Keratinocyte (primary cell): Measurements from ENCODE around the gene OR2S2. TPM values are rescaled to one million over a fixed set of nuclear protein-coding genes. Genes with fewer than 3 reads are reported as not detected.

Experiments
- DNase-seq: peaks from one replicate; pipeline ENCODE4 v3.0.0-alpha.2; 2011; ENCODE audit warnings: low read depth, missing footprints, low spot score
- FAIRE-seq: peaks from 2 replicates; lab custom pipeline; 2011; peaks lifted over from hg19 to GRCh38; lab: Jason Lieb, UNC
- H2AFZ ChIP-seq: 2 replicates; pipeline ENCODE4 v1.6.0; 2012; ENCODE audit warnings: low read length, control low read depth, inconsistent platforms; ENCODE audit not compliant: control insufficient read depth
- H3K27ac ChIP-seq: 2 replicates; pipeline ENCODE4 v1.5.1; 2011; ENCODE audit warnings: low read length; ENCODE audit not compliant: control insufficient read depth, insufficient read depth
- H3K27me3 ChIP-seq: 3 replicates; pipeline ENCODE4 v1.6.0; 2011; ENCODE audit warnings: low read length; ENCODE audit not compliant: control insufficient read depth, insufficient read depth; ENCODE audit errors: extremely low read depth
- H3K36me3 ChIP-seq, 2 experiments: 2 replicates in 1 of 2; 3 replicates in 1 of 2; pipeline ENCODE4 v1.5.1; 2011; ENCODE audit warnings: low read length in 2 of 2, mild to moderate bottlenecking in 1 of 2; ENCODE audit not compliant: control insufficient read depth in 2 of 2, insufficient read depth in 2 of 2; ENCODE audit errors: extremely low read depth in 1 of 2
- H3K4me1 ChIP-seq: 3 replicates; pipeline ENCODE4 v1.5.1; 2011; ENCODE audit warnings: low read length; ENCODE audit not compliant: control insufficient read depth, insufficient read depth; ENCODE audit errors: extremely low read depth
- H3K4me2 ChIP-seq: 3 replicates; pipeline ENCODE4 v1.6.0; 2011; ENCODE audit warnings: low read depth, low read length; ENCODE audit not compliant: control insufficient read depth, insufficient read depth; ENCODE audit errors: extremely low read depth
- H3K4me3 ChIP-seq, 3 experiments: fragments of 200-600 bp in 1 of 3; sonication (generic) in 1 of 3; 2 replicates in 2 of 3; 3 replicates in 1 of 3; pipeline ENCODE4 v1.5.1; 2011 to 2016; ENCODE audit warnings: low read length in 3 of 3, mild to moderate bottlenecking in 3 of 3, control low read depth in 2 of 3, inconsistent platforms in 1 of 3, low read depth in 1 of 3, mixed read lengths in 1 of 3, mixed run types in 1 of 3, moderate library complexity in 1 of 3; ENCODE audit not compliant: control insufficient read depth in 2 of 3, insufficient read depth in 2 of 3; ENCODE audit errors: extremely low read depth in 1 of 3
- H3K79me2 ChIP-seq: 2 replicates; pipeline ENCODE4 v1.6.0; 2012; ENCODE audit warnings: low read length; ENCODE audit not compliant: control insufficient read depth, insufficient read depth
- H3K9ac ChIP-seq: 3 replicates; pipeline ENCODE4 v1.6.0; 2011; ENCODE audit warnings: low read length; ENCODE audit not compliant: control insufficient read depth, insufficient read depth; ENCODE audit errors: extremely low read depth
- H3K9me1 ChIP-seq: 3 replicates; pipeline ENCODE4 v1.6.0; 2011; ENCODE audit warnings: low read length; ENCODE audit not compliant: control insufficient read depth, insufficient read depth; ENCODE audit errors: extremely low read depth
- H3K9me3 ChIP-seq: 2 replicates; pipeline ENCODE4 v1.5.1; 2012; ENCODE audit warnings: low read depth, low read length; ENCODE audit not compliant: control insufficient read depth
- H4K20me1 ChIP-seq: 3 replicates; pipeline ENCODE4 v1.6.0; 2011; ENCODE audit warnings: low read length; ENCODE audit not compliant: control insufficient read depth, insufficient read depth; ENCODE audit errors: extremely low read depth
- EZH2 ChIP-seq: IDR thresholded peaks from one replicate; pipeline ENCODE4 v1.6.1; 2012; ENCODE audit warnings: inconsistent platforms, mild to moderate bottlenecking, low read length, moderate library complexity
- dilution Hi-C: fragments of 300-500 bp; cut with MboI; formaldehyde crosslinking; loops from one replicate; pipeline ENCODE4 v1.7.0; 2020; ENCODE audit warnings: low sequenced_read_pairs; ENCODE audit not compliant: extremely low pct_ligation_motif_present
- polyA plus RNA-seq, 5 experiments: library from polyadenylated mRNA; depleted of rRNA in 3 of 5; stranded (reverse) in 3 of 5; stranded (forward) in 1 of 5; unstranded in 1 of 5; fragments of >200 nt; gene quantifications; 1 replicate in 1 of 5; 2 replicates in 3 of 5; 3 replicates in 1 of 5; pipeline versions ENCODE4 v1.2.1 to v1.2.3, GENCODE V29; 2011 to 2012; ENCODE audit warnings: missing spikeins in 2 of 5, low read depth in 1 of 5, low replicate concordance in 1 of 5
- TF ChIP-seq, protein P1 (sequence below), 3 experiments: IDR thresholded peaks in 1 of 3; conservative IDR thresholded peaks in 1 of 3; optimal IDR thresholded peaks in 1 of 3; 2 replicates in 2 of 3; 3 replicates in 1 of 3; pipeline versions ENCODE3 to v1.5.1; 2011; ENCODE audit warnings: low read length in 3 of 3, mild to moderate bottlenecking in 3 of 3, moderate library complexity in 2 of 3, control low read depth in 1 of 3, inconsistent platforms in 1 of 3; ENCODE audit not compliant: insufficient read depth in 2 of 3; ENCODE audit errors: extremely low read depth in 1 of 3

OR2S2 gene
- polyA plus RNA-seq, 1 donor (not counting 4 experiments of a cell fraction or from before 2014, with no cell fraction given), result not detected

DNA sequence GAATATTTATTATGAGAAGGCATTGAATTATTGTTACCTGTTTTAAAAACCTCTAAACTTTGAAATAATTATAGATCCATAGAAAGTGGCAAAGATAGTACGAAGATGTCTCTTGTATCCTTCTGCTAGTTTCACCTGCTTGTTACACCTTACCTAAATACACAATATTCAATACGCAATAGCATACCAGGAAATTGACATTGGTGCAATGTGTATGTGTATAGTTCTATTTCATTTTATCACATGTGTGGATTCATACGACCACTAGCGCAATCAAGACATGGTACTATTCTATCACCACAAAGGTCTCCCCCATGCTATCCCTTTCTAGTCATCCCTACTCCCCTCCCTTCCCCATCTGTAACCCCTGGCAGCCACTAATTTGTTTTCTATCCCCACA lies 8.5 kb upstream of the OR2S2 start:
- DNase-seq (no peak), FAIRE-seq (no peak)
- Histone ChIP-seq H3K36me3 (no peaks in the 10 kb centered on the region), H3K27me3 (peaks cover 13% of the 10 kb centered on the region), H4K20me1 (no peaks in the 10 kb centered on the region), H3K4me1 (no peaks in the 10 kb centered on the region), H3K79me2 (no peaks in the 10 kb centered on the region), H3K9me3 (no peaks in the 10 kb centered on the region), H3K9ac (no peak overlapping the region), H3K27ac (no peak overlapping the region), H3K9me1 (no peaks in the 10 kb centered on the region), H3K4me3 (no peak overlapping the region), H3K4me2 (no peak overlapping the region), H2AFZ (no peak overlapping the region)
- TF ChIP-seq, protein P1, sequence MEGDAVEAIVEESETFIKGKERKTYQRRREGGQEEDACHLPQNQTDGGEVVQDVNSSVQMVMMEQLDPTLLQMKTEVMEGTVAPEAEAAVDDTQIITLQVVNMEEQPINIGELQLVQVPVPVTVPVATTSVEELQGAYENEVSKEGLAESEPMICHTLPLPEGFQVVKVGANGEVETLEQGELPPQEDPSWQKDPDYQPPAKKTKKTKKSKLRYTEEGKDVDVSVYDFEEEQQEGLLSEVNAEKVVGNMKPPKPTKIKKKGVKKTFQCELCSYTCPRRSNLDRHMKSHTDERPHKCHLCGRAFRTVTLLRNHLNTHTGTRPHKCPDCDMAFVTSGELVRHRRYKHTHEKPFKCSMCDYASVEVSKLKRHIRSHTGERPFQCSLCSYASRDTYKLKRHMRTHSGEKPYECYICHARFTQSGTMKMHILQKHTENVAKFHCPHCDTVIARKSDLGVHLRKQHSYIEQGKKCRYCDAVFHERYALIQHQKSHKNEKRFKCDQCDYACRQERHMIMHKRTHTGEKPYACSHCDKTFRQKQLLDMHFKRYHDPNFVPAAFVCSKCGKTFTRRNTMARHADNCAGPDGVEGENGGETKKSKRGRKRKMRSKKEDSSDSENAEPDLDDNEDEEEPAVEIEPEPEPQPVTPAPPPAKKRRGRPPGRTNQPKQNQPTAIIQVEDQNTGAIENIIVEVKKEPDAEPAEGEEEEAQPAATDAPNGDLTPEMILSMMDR (optimal IDR thresholded peaks at IDR 0.05 in 1 of 3, IDR thresholded peaks at IDR 0.05 in 1 of 3, conservative IDR thresholded peaks at IDR 0.05 in 1 of 3; ENCODE audit: extremely low read depth in 1 of 3, insufficient read depth in 2 of 3, low read length in 3 of 3), result no peak
- no peak for TF ChIP-seq EZH2
- dilution Hi-C loops, result no loop called here

DNA sequence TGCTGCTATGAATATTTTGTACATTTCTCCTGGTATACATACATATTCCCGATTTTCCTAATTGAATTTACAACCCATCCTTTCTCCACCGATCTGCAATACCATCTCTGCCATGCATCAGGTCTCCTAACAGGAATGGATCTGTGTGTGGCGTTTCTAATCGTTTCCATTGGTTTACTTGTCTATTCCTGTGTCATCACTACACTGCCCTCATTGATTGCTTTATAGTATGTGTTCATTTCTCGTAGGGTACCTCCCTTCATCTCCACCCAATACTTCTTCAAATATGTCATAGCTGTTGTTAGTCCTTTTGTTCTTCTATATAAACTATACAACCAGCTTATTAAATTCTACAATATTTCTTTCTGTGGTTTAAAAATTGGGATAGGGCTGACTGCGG lies 7.1 kb upstream of the OR2S2 start:
- no peaks in the 10 kb centered on the region for H3K4me1 ChIP-seq
- H2AFZ ChIP-seq, result no peak overlapping the region
- H3K27ac ChIP-seq, result no peak overlapping the region
- H4K20me1 ChIP-seq, result no peaks in the 10 kb centered on the region
- H3K4me2 ChIP-seq, result no peak overlapping the region
- DNase-seq, result no peak
- H3K9me3 ChIP-seq, result no peaks in the 10 kb centered on the region
- H3K36me3 ChIP-seq, result no peaks in the 10 kb centered on the region
- H3K9me1 ChIP-seq, result no peaks in the 10 kb centered on the region
- no peak overlapping the region for H3K4me3 ChIP-seq
- no peak overlapping the region for H3K9ac ChIP-seq
- TF ChIP-seq EZH2, result no peak
- TF ChIP-seq, protein P1 (optimal IDR thresholded peaks at IDR 0.05 in 1 of 3, IDR thresholded peaks at IDR 0.05 in 1 of 3, conservative IDR thresholded peaks at IDR 0.05 in 1 of 3; ENCODE audit: extremely low read depth in 1 of 3, insufficient read depth in 2 of 3, low read length in 3 of 3), result no peak
- H3K27me3 ChIP-seq, result peaks cover 11% of the 10 kb centered on the region
- dilution Hi-C loops, result no loop called here
- FAIRE-seq, result no peak
- no peaks in the 10 kb centered on the region for H3K79me2 ChIP-seq
